Activated naive CD8-positive, alpha-beta T cell treated with anti-CD3 and anti-CD28 coated beads, Interleukin-2, amount 50 U/mL, for 16 hours (primary cell): ENCODE results near the gene ADAMTS17.

ENCODE experiments used
- DNase-seq: peaks from one replicate; pipeline ENCODE4 v3.0.0-alpha.2; 2020; ENCODE audit warnings: low read depth, low spot score

Gene ADAMTS17

DNA sequence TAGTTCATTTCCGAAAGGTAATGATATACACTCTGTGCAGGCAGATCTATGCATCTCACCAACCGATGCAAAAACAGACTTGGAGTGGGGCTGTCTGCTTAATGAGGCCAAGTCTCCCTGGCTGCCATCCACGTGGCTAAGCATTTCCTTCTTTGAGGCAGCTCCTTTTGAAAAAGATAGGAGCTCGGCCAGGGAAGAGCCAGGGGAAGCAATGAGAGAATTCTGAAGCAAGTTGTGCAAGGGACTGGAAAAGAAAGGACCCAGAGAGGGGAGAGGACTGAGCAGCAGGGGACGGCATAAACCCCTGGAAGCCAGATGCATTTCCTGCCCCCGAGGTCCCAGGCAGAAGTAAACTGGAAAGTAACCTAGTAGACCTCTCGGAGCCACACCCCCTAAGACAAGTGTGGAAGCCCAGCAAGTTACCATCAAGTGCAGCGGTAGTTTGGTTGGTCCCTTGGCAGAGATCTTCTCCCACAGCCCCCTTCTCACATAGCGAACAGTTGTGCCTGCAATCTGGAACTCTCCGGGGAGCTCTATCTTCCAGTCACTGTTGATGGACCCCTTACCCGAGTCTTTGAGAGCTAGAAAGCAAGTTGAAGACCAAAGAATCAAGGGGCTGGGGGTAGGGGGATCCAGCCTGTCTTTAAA lies 288.2 kb downstream of the ADAMTS17 start:
- DNase-seq: no peak

DNA sequence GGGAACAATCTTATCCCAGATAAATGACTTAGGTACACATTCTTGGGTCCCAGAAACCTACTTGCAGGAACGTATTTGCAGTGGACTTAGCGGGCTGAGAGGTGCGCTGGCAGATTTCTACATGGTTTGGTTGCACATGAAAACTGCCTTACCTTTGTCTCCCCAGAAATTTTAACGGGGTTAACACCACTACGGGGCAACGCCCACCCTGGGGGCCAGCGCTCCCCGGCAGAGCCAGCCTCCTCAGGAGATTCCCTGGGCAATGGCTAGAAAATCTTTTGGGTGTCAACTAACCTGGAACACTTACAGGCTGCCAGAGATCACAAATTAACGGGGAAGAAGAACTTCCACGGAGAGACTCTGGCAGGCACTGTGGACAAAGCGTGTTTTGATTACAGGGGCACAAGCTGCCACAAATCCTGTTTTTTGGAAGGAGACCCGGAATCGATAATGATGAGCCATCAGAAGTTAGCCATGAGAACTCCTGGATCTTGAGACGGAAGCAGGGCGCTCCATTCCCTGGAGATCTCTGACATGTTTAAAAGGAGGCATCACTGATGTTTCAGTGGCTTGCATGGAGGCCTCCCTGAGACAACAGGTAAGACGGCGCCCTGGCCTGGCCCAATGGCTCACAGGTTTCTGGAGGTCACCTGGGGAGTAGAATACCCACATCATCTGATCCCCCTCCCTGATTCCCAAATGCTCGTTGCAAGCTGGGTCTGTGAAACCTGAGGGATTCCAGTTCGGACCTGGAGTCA lies 288.9 kb downstream of the ADAMTS17 start:
- DNase-seq: no peak

DNA sequence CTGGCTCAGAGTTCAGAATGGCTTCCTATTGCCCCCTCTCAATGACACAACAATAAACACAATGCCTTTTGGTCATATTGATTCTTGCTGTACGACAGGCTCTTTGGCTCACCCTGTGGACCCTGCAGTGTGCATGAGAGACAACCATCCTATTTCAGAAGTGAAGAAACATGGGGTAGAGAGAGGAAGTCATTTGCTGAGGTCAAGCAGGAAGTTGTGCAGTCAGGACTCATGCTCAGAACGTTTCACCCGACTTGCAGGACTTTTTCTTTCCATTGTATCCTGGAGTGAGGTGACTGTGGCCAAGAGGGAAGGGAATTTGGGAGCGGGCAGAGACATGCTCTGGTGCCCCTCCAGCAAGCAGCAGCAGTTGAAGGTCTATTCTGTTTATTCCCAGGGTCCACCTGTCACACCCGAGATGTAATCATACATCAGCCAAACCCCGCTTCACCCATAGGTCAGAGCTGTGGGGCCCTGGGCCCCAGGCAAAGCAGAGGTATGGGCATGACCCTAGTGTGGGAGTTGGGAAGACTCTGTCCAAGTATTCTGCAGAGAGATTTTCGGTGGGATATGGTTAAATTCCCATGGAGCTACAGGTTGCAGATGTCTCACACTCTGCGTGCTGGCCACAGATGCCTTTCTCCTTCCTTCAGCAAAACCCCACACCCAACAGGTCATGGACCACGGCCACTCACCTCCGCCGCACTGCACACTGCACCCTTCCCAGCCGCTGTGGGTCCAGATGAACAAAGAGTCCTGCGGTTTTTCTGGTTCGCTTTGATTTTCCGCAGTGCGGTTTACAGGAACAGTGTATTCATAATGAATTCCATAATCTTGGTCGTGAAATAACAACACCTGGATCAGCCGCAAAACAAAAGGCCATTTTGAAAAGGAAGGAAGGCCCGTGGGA lies 290.6 kb downstream of the ADAMTS17 start:
- DNase-seq: no peak

DNA sequence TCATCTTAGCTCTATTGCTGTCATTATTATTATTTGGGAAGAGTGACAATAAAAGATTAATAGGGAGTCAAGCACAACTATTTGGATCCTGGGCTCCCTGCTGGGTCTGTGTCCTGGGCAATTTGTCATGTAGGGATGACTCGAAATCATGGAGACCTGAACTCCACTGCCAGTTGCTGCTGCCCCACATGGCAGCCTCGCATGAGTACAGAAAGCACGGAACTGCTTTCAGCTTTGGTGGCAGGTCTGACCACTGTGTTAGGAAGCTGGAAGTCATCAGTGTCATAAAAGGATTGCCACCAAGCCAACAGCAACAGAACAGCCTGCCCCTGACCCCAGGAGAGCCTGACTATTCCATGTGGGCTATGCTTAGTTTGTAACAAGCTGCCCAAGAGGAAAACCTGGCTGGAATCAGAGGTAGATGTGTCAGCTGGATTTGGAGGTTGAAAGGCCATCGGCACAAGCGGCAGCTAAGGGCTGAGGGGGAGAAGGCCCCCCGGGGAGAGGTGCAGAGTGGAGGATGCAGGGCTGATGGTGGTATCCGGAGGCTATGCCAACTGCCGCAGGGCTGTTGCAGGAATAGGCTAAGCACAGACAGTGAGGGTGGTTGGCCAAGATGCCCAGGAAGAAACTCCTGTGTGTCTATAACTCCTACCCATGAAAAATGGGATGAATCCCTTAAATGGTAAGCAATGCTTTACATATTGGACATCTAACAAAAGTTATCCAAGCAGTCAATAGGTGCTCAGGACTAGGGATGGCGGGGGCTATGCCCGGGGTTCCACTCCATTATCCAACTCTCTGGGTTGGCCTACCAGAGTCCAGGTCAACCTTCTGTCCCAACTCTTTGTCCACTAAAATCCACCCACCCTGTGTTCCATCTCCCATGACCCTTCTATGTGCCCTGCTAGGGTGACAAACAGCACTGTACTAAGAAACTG lies 291.6 kb downstream of the ADAMTS17 start:
- DNase-seq: no peak

DNA sequence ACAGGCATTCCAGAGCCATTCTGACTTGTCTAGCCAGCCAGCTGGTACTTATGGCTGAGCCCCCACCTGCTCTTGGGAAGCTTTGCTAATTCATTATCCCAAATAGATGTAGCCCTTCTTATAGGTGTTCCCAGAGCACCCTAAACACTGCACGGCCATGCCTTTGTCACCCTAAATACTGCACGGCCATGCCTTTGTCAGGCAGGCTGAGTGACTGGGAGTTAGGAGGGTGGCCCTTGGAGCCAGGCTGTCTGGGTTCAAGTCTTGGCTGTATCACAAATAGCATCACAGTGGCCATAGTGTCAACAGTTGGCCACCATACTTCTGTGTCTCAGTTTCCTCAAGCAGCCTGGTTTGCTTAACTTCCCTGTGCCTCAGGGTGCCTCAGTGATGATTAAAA lies 292.3 kb downstream of the ADAMTS17 start:
- DNase-seq: no peak

DNA sequence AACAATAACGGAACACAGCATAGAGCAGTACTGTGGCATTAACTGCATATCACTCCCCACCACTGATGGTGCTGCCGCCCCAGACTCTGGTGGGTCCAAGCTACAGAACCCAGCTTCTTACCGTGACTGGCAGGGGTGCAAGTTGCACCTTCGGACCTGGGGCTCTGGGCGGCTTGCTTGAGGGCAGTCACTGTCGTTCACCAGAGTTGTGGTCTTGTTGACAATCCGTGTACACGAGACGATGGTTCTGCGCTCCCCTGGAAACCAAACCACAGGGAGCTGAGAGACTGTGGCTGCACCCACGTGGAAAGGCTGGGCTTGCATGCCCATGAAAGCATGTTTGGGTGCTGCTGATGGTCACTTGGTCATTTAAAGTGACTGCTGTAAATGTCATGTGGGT lies 293.0 kb downstream of the ADAMTS17 start:
- DNase-seq: no peak

DNA sequence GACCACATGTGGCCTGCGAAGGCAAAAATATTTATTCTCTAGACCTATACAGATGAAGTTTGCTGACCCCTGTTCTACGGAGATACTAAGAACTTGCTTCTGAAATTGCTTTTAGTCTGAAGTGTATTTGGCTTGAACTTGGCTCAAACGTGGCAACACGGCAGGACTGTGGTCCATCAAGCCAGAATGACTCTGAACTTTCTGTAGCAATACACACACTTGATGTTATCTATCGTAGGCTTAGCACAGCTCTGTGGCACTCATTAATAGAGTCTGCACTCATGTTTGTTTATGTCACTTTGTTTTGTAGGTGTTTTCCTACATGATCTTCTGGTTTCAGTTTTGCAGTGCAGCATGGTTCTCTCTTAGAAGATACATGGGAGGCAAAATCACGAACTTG lies 298.1 kb downstream of the ADAMTS17 start:
- no peak for DNase-seq

DNA sequence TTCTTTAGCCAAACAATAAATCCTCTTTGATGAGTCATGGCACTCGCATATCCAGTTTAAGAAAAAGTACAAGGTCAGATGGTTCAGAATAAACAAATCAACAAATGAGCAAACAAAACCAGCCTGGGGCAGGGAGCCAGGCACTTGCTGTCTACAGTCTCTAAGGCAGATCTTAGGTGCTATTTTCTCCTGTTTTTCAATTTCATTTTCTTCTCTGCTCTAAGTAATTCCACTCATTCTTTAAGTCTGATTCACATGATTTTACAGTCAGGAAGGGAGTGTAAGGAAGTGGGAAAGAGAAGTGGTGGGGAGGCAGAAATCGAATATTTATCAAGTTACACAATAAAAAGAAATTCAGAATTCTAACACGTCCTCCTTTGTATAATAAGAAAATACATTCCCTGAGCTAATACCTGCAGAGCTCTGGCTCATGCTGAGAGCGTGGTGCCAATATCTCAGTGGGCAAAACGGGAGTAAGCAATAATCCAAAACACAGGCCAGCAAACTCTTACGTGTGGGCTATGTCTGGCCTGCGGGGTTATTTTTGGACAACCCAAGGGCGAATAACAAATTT lies 298.6 kb downstream of the ADAMTS17 start:
- DNase-seq: no peak

DNA sequence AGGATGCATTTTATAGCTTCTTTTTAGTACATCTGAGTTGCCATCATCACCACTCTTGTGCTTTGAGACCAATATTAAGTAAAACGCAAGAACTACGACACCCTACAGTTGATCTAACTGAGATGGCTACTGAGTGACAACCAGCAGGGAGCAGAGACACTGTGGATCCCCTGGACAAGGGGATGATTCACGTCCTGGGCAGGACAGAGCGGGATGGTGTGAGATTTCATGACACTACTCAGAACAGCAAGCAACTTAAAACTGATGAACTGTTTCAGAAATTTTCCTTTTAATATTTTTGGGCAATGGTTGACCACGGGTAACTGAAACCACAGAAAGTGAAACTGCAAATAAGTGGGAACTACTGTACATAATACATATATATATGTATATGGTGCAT lies 299.2 kb downstream of the ADAMTS17 start:
- DNase-seq: no peak

DNA sequence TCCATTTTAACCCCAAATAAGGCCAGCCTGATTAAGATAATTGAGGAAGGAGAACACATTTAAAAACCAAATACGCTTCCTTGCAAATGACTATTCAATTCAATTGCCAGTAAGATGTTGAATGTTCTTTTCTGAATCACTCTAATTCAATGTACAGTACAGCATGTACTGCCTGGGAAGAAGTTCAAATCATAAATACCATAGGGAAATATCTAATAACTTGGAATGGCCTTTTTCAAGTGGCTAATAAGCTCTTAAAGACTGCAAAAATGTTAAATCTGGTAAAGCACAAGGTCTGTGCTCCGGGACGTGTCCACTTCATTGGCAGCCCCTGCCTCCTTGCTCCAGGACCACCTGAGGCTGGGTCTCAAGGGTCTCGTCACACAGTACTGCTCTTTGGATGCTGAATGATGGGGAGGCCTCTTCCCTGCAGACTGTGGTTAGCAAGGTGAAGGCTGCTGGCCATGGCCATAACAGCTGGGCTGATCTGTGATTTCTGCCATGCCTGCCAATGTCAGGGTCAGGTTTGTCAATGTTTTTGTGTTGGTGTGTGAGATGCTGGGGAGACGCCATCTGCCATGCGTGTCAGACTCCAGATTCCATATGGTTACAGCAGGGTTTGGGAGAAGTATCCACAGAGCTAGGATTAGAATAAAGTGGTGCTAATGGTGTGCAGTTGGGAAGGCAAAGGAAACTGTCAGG lies 300.5 kb downstream of the ADAMTS17 start:
- DNase-seq: no peak

DNA sequence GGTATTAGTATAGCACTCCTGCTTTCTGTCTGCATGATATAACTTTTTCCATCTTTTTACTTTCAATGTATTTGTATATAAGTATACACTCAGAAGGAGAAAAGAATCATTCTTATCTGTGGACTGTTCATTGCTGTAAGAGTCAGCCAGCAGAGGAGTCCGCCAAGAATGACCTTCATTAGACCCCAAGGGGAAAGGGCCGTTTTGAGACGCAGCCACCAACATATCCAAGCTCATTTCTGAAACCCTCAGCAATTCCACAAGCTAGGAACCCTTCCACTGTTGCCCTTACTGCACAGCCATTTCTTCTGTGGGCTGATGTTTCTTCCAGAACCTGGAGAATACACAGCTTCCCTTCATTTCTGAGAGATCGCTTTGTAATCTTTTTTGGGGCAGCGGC lies 301.8 kb downstream of the ADAMTS17 start:
- DNase-seq: no peak

DNA sequence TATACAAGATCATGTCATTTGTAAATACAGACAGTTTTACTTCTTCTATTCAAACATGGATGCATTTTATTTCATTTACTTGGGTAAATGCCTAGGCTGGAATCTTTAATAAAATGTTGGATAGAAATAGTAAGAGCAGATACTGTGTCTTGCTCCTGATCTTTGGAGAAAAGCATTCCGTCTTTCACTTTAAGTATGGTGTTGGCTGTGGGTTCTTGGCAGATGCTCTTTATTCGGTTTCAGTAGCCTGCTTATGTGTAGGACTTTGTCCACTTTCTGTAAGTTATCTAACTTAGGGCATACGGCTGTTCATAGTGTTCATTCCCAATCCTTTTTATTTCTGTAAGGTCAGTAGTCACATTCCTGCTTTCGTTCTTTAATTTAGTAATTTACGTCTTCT lies 303.0 kb downstream of the ADAMTS17 start:
- no peak for DNase-seq

DNA sequence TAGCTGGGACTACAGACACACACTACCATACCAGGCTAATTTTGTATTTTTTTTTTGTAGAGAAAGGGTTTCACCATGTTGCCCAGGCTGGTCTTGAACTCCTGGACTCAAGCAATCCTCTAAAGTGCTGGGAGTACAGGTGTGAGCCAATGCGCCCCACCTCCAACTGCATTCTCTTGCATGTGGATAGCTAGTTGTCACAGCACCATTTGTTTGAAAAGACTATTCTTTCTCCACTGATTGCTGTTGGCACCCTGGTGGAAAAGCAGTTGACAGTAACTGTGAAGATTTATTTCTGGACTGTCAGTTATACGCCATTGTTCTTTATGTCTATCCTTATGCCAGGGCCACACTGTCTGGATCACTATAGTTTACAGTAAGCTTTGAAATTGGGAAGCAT lies 303.9 kb downstream of the ADAMTS17 start:
- no peak for DNase-seq

DNA sequence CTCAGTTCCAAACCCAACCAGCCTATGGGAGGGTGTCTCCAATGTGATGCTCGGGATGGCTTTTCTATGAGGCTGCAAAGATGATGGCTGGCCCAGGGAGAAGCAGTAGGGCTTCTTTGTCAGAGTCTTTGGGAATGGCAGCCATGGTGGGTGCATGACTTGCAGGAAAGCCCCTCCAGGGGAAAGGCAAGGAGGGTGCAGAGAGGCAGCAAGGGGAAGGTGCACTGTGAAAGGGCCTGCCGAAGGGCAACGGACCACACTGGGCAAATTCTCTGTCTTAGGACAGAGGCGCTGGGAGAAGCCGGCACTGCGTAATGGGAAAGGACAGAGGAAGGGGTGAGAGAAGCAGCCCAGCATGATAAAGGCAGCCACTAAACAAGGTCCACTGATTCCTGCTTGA lies 305.8 kb downstream of the ADAMTS17 start:
- DNase-seq: no peak

DNA sequence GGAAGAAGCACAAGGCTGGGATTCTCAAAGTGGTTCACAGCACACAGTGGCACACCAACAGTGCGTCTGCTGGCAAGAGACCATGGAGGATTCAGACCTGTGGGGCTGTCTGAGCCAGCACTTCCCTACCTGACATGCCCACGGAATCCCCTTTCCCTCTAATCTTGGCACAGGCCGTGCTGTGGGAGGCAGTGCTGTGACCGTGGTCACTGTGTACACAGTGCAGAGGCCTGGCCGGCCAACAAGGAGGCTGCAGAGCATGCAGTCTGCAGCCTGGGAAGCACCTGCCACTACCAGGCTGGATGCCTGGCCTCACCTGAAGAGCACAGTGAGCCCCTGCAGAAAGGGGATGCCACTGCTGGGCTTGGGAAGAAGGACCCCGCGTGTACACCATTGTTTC lies 307.6 kb downstream of the ADAMTS17 start:
- DNase-seq: no peak

DNA sequence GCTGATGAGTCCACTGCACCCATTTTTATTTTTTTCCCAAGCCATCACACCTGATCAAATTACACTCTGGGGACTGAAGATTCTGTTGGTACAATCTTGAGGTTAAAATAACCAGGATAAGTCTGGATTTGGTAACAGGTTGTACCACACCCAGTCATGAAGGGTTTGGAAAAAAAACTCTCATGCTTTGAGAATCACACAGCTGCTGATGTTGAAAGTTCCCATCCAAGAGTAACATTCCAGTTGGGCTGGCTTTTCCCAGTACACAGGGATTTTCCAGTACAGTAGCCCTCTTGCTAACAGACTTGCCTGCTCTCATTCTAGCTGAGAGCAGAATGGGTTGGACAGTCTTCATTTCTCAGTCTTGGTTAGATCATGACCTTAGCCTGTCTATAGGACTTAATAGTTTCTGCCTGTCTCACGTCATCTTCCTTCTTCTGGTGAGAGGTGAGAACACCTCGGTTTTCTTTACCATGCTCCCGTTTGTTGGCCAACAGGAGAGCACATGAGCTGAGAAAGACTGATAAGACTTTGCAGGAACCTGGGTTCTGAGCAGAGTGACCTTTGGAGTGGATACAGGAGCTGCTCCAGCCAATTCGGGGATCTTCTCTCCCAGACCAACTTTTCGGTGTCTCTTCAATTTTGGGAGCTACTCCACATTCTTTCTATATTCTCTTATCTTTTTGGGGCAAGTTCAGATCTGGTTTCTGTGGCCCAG lies 308.5 kb downstream of the ADAMTS17 start:
- DNase-seq: no peak

DNA sequence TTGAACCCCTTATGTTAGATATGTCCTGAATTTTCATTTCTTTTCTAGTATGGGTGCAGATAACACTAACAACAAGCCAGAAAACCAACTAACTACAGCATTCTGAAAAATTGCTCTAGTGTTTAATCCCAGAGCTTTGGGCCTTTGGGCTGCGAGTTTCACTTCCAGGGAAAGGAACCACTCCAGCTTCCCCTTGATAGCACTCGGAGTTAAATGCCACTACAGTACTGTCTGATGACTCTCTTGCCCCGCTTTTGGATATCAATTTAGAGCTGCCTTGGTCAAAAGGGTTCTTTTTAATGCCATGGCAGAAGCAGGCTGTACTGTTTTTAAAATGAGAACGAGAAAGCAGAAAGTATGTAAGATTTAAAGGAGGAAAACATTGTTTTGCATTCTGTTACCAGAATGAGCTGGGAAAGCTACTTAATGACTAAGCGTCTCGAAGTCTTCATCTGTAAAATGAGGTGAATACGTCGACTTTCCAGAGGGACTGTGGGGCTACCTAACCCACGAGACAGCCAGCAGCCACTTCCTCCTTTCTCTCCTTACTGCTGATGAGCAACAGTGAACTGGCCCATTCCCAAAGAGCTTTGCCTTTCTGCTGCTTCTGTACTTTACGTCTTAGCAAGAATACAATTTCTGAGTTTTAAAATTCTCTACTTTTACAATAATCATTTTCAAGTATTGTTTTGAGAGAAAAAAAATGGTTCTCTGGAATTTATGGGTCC lies 309.3 kb downstream of the ADAMTS17 start:
- no peak for DNase-seq

DNA sequence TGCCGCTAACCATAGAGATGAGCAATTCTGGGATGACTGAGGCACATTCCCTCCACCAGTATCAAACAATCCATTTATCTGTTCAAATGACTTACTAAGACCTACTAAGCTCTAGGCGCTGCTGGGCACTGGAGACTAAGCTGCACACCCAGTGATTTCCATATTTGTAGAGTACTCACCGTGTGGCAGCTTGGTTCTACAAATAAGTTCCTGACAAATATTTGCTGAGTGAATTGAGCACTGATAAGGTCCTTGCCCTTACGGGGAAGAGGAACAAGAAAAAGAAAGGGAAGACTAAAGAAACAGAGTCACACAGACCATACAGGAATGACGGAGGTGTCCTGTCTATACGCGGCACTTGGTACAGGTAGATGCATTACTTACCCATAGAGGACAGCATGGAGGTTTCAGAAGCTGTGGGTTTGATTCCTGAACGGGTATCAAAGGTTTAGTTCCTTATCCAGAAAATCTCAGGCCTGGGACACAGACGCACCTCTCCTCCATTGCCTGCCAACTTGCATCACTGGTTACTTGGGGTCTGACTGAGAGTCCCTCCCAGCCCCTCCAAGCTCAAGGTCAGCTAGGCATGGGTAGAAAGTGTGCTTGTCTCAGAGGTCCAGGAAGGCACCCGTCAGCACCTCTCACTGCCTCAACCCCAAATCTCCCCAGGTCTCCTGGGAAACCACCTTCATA lies 310.0 kb downstream of the ADAMTS17 start:
- DNase-seq: no peak
